HG03460 (cell line): ENCODE measurements around the gene AS3MT.
"Not testable (repeated sequence)": the region's sequence is repeated elsewhere in the genome, so short reads cannot be mapped to it uniquely, and the experiment has no call there.

Experiments
- ATAC-seq: cut with Tn5 transposase; IDR thresholded peaks from one replicate; pipeline ENCODE4 v1.9.1; 2021; ENCODE audit not compliant: unreplicated experiment

Gene AS3MT

GRCh38 chr10:102919246-102919959 is 50.1 kb downstream of the AS3MT start:
- no peak for ATAC-seq

- no peak for ATAC-seq
Observed at GRCh38 chr10:102919992-102920739, 50.9 kb downstream of the AS3MT start.

GRCh38 chr10:102923601-102924000 is 54.3 kb downstream of the AS3MT start:
- ATAC-seq = no peak

- no peak for ATAC-seq
Observed at GRCh38 chr10:102926842-102927241, 57.6 kb downstream of the AS3MT start.

- ATAC-seq = no peak
Observed at GRCh38 chr10:102927311-102928010, 58.2 kb downstream of the AS3MT start.

GRCh38 chr10:102928442-102928841 is 59.2 kb downstream of the AS3MT start:
- ATAC-seq = not testable (repeated sequence)

- ATAC-seq = no peak
Observed at GRCh38 chr10:102930720-102931119, 61.5 kb downstream of the AS3MT start.

GRCh38 chr10:102931643-102932042 is 62.4 kb downstream of the AS3MT start:
- no peak for ATAC-seq

- ATAC-seq = no peak
Observed at GRCh38 chr10:102935505-102935904, 66.2 kb downstream of the AS3MT start.

- ATAC-seq = no peak
Observed at GRCh38 chr10:102935939-102936605, 66.8 kb downstream of the AS3MT start.

GRCh38 chr10:102941401-102941800 is 72.1 kb downstream of the AS3MT start:
- no peak for ATAC-seq

GRCh38 chr10:102945449-102945848 is 76.2 kb downstream of the AS3MT start:
- ATAC-seq = no peak

- no peak for ATAC-seq
Observed at GRCh38 chr10:102945962-102946361, 76.7 kb downstream of the AS3MT start.

GRCh38 chr10:102946992-102947391 is 77.7 kb downstream of the AS3MT start:
- no peak for ATAC-seq

- ATAC-seq = no peak
Observed at GRCh38 chr10:102948176-102948575, 78.9 kb downstream of the AS3MT start.

GRCh38 chr10:102948786-102949185 is 79.5 kb downstream of the AS3MT start:
- no peak for ATAC-seq

- ATAC-seq = no peak
Observed at GRCh38 chr10:102949916-102950315, 80.6 kb downstream of the AS3MT start.

GRCh38 chr10:102951316-102951715 is 82.0 kb downstream of the AS3MT start:
- no peak for ATAC-seq
